BLaER1 (cell line): ENCODE measurements around the gene BBS10.

Source experiments
- H3K27ac ChIP-seq: shearing (Covaris generic); formaldehyde crosslinking; 2 replicates; pipeline ENCODE4 v1.8.1; 2022
- H3K27me3 ChIP-seq: shearing (Covaris generic); formaldehyde crosslinking; 2 replicates; pipeline ENCODE4 v1.8.1; 2022
- H3K36me3 ChIP-seq: shearing (Covaris generic); formaldehyde crosslinking; 2 replicates; pipeline ENCODE4 v1.8.1; 2022
- H3K4me1 ChIP-seq: shearing (Covaris generic); formaldehyde crosslinking; 2 replicates; pipeline ENCODE4 v1.8.1; 2022
- H3K4me2 ChIP-seq: shearing (Covaris generic); formaldehyde crosslinking; 2 replicates; pipeline ENCODE4 v1.8.1; 2022
- H3K4me3 ChIP-seq: shearing (Covaris generic); formaldehyde crosslinking; 2 replicates; pipeline ENCODE4 v1.8.1; 2022
- H3K9ac ChIP-seq: shearing (Covaris generic); formaldehyde crosslinking; 2 replicates; pipeline ENCODE4 v1.8.1; 2022
- H3K9me3 ChIP-seq: shearing (Covaris generic); formaldehyde crosslinking; 2 replicates; pipeline ENCODE4 v1.8.1; 2022
- H4K20me1 ChIP-seq: shearing (Covaris generic); formaldehyde crosslinking; 2 replicates; pipeline ENCODE4 v1.8.1; 2022
- Cebpa-rat ChIP-seq: shearing (Covaris generic); IDR thresholded peaks from 2 replicates; pipeline ENCODE4 v1.8.1; 2022

Gene BBS10

DNA sequence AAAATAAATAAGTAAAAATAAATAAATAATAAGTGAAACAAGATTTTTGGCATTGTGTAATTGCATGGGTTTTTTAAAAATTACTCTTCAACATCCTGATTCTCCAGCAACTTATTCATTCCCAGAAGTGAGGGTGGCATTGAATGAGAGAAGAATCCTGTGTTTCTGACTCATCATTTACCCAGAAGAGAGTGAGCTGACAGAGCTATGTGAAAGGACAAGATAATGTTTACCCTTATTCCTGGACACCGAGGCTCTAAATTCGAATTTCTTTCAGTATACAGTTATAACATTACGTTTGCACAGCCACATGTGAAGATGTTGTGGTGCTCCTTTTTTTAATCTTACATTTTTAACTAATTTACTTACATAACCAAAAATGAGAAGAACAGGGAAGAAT lies 36.4 kb downstream of the BBS10 start:
- Histone ChIP-seq H4K20me1 (no peaks in the 10 kb centered on the region), H3K4me1 (no peaks in the 10 kb centered on the region), H3K27me3 (no peaks in the 10 kb centered on the region), H3K36me3 (no peaks in the 10 kb centered on the region), H3K4me3 (no peak overlapping the region), H3K9ac (no peak overlapping the region), H3K9me3 (no peaks in the 10 kb centered on the region), H3K4me2 (no peak overlapping the region), H3K27ac (no peak overlapping the region)
- no peak for TF ChIP-seq Cebpa-rat

DNA sequence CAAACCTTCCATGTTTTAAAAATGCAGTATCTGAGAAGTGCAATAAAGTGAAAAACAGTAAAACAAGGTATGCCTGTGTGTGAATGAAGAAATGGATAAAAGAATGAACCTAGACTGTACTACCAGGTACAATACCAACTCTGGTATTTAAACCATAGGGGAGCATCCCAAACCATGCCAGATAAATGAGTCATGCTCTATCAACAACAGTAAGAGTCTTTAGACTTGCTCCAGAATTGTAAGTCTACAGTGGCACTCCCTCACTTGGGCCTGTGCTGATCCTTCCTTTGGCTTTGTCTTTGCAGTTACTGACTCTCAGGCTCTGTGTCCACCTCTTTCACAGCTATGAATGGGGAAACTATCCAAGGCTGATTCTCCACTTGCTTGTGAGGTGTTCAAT lies 38.1 kb downstream of the BBS10 start:
- TF ChIP-seq Cebpa-rat, result no peak
- no peaks in the 10 kb centered on the region for H3K36me3 ChIP-seq
- H4K20me1 ChIP-seq, result no peaks in the 10 kb centered on the region
- no peaks in the 10 kb centered on the region for H3K4me1 ChIP-seq
- no peak overlapping the region for H3K4me3 ChIP-seq
- no peak overlapping the region for H3K4me2 ChIP-seq
- H3K9me3 ChIP-seq, result no peaks in the 10 kb centered on the region
- no peak overlapping the region for H3K27ac ChIP-seq
- no peak overlapping the region for H3K9ac ChIP-seq
- H3K27me3 ChIP-seq, result no peaks in the 10 kb centered on the region

DNA sequence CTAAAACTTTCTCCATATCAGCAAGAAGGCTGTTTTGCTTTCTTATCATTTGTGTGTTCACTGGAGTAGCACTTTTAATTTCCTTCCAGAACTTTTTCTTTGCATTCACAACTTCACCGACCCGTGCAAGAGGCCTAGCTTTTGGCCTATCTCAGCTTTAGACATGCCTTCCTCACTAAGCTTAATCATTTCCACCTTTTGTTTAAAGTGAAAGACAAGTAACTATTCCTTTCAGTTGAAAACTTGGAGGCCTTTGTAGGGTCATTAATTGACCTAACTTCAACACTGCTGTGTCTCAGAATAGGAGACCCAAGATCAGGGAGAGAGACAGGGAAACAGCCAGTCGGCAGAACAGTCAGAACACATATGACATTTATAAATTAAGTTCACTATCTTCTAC lies 39.3 kb downstream of the BBS10 start:
- no peaks in the 10 kb centered on the region for H3K27me3 ChIP-seq
- no peak overlapping the region for H3K9ac ChIP-seq
- no peaks in the 10 kb centered on the region for H3K9me3 ChIP-seq
- no peak for TF ChIP-seq Cebpa-rat
- H3K4me3 ChIP-seq, result no peak overlapping the region
- no peak overlapping the region for H3K27ac ChIP-seq
- H3K4me2 ChIP-seq, result no peak overlapping the region
- H3K36me3 ChIP-seq, result no peaks in the 10 kb centered on the region
- H3K4me1 ChIP-seq, result no peaks in the 10 kb centered on the region
- H4K20me1 ChIP-seq, result no peaks in the 10 kb centered on the region

DNA sequence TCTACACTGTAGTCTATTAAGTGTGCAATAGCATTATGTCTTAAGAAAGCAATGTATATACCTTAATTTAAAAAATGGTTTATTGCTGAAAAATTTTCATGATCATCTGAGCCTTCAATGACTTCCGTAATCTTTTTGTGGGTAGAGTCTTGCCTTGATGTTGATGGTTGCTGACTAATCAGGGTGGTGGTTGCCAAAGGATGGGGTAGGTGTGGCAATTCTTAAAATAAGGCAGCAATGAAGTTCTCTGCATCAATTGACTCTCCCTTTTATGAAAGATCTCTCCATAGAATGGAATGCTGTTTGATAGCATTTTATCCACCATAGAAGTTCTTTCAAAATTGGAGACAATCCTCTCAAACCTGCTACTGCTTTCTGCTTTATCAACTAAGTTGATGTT lies 41.1 kb downstream of the BBS10 start:
- no peak overlapping the region for H3K27ac ChIP-seq
- no peaks in the 10 kb centered on the region for H3K36me3 ChIP-seq
- no peaks in the 10 kb centered on the region for H3K9me3 ChIP-seq
- TF ChIP-seq Cebpa-rat, result no peak
- H4K20me1 ChIP-seq, result no peaks in the 10 kb centered on the region
- H3K4me1 ChIP-seq, result no peaks in the 10 kb centered on the region
- H3K4me3 ChIP-seq, result no peak overlapping the region
- H3K9ac ChIP-seq, result no peak overlapping the region
- H3K27me3 ChIP-seq, result no peaks in the 10 kb centered on the region
- no peak overlapping the region for H3K4me2 ChIP-seq

DNA sequence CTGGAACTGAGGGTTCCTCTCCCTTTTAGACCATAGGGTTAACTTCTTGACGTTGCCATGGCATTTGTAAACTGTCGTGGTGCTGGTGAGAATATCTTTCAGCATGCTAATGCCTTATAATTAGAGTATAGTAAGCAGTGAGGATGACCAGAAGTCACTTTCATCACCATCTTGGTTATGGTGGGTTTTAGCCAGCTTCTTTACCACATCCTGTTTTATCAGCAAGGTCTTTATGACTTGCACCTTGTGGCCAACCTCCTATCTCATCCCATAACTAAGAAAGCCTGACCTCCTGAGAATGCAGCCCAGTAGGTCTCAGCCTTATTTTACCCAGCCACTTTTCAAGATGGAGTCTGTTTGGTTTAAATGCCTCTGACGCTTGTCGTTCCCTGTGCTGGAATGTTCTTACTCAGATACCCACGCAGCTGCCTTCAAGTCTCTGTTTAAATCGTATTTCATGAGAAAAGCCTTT lies 44.2 kb downstream of the BBS10 start:
- Histone ChIP-seq H4K20me1 (no peaks in the 10 kb centered on the region), H3K27ac (no peak overlapping the region), H3K4me3 (no peak overlapping the region), H3K9me3 (no peaks in the 10 kb centered on the region), H3K9ac (no peak overlapping the region), H3K27me3 (no peaks in the 10 kb centered on the region), H3K4me1 (no peaks in the 10 kb centered on the region), H3K4me2 (no peak overlapping the region), H3K36me3 (no peaks in the 10 kb centered on the region)
- TF ChIP-seq Cebpa-rat, result no peak

DNA sequence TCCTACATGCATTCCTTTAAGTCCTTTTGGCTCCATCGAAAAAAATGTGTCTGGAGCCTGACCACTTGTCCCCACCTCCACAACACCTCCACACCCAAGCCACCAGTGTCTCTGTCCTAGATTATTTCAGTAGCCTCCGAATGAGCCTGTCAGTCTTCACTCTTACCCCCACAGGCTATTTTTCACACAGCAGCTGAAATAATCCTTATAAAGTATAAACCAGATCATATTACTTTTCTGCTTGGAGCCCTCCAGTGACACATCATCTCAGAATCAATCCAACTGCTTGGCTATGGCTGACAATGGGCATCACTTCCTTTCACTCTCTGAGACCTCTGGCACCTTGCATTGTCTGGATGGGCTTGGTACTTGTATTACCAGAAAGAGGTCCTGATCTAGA lies 44.9 kb downstream of the BBS10 start:
- Histone ChIP-seq H4K20me1 (no peaks in the 10 kb centered on the region), H3K27ac (no peak overlapping the region), H3K4me2 (no peak overlapping the region)

GRCh38 chr12:76300297-76300665 lies 47.9 kb downstream of the BBS10 start:
- no peak overlapping the region for H3K4me3 ChIP-seq
- no peaks in the 10 kb centered on the region for H4K20me1 ChIP-seq
- no peak overlapping the region for H3K4me2 ChIP-seq
- no peaks in the 10 kb centered on the region for H3K4me1 ChIP-seq
- H3K36me3 ChIP-seq, result no peaks in the 10 kb centered on the region
- H3K27ac ChIP-seq, result no peak overlapping the region
- H3K9me3 ChIP-seq, result no peaks in the 10 kb centered on the region
- no peak for TF ChIP-seq Cebpa-rat
- no peak overlapping the region for H3K9ac ChIP-seq
- H3K27me3 ChIP-seq, result no peaks in the 10 kb centered on the region

More for the DNA sequence above, 44.9 kb downstream of the BBS10 start:
- Histone ChIP-seq H3K4me1 (no peaks in the 10 kb centered on the region), H3K9ac (no peak overlapping the region), H3K4me3 (no peak overlapping the region), H3K9me3 (no peaks in the 10 kb centered on the region), H3K27me3 (no peaks in the 10 kb centered on the region), H3K36me3 (no peaks in the 10 kb centered on the region)
- TF ChIP-seq Cebpa-rat, result no peak

DNA sequence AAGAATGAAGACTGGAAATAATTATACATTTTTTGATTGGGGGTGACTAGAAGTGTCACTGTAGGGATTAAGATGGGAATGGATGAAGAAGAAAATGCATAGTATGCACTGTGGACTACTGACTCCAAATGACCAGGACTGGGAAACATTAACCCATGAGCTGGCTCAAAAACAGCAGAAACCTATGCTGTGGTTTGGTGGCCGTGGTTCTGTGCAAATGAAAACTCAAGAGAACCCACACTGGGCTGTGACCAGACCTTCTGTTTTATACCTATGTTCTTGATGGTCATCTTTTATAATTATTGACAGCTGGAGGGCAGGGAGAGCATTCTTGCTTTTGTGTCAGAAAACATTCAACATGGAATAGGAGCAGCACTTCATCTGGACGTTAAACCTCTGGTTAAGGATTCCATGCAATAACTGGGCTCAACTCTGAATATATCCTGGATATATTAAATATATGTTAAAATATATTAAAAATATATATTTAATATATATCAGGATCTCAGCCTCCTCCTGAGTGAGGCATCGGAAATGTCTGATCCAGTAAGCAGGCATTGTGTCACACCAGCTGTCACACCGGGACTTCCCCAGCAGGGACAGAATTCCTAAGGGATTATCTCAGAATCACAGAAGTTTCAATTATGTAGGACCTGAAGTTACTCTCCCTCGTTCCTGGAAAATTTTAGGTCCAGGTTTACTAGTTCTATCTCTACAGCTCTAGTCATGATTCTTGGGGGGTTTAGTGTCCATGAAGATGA lies 48.5 kb downstream of the BBS10 start:
- no peaks in the 10 kb centered on the region for H3K4me1 ChIP-seq
- no peak overlapping the region for H3K9ac ChIP-seq
- H3K4me2 ChIP-seq, result no peak overlapping the region
- no peaks in the 10 kb centered on the region for H3K36me3 ChIP-seq
- H3K4me3 ChIP-seq, result no peak overlapping the region
- no peaks in the 10 kb centered on the region for H3K27me3 ChIP-seq
- TF ChIP-seq Cebpa-rat, result no peak
- no peaks in the 10 kb centered on the region for H4K20me1 ChIP-seq
- no peak overlapping the region for H3K27ac ChIP-seq
- no peaks in the 10 kb centered on the region for H3K9me3 ChIP-seq
